ENCODE results near the gene DNAH6. TPM values are rescaled to one million over a fixed set of nuclear protein-coding genes. Genes with fewer than 3 reads are reported as not detected.

The DNAH6 gene
- total and polyA plus RNA-seq, 2 of the 13 experiments (the other 11 are each of a cell fraction or from before 2014, with no cell fraction given), result 0.01 TPM; not detected in 1

- TF ChIP-seq HNF1A (IDR thresholded peaks at IDR 0.05; ENCODE audit: low read depth) (peak; percentile 45; the same call in 1 of the 2 replicates), HNF1A (CRISPR knock-in tag; IDR thresholded peaks at IDR 0.05; ENCODE audit: borderline replicate concordance) (peak; percentile 47; the same call in 1 of the 2 replicates), SMARCC2 (IDR thresholded peaks at IDR 0.05) (no peak), ZNF512B (CRISPR knock-in tag; IDR thresholded peaks at IDR 0.05; ENCODE audit: borderline replicate concordance) (no peak), MAF1 (CRISPR knock-in tag; IDR thresholded peaks at IDR 0.05; ENCODE audit: borderline replicate concordance) (no peak), MIXL1 (CRISPR knock-in tag; IDR thresholded peaks at IDR 0.05) (no peak), ZBTB40 (IDR thresholded peaks at IDR 0.05) (no peak), ZBTB40 (CRISPR knock-in tag; IDR thresholded peaks at IDR 0.05) (no peak), POLR2AphosphoS2 (IDR thresholded peaks at IDR 0.05; ENCODE audit: low read depth, low read length) (no peak), ZNF224 (CRISPR knock-in tag; IDR thresholded peaks at IDR 0.05) (no peak), ZNF317 (CRISPR knock-in tag; IDR thresholded peaks at IDR 0.05) (no peak), ARNT (IDR thresholded peaks at IDR 0.05) (no peak), SAFB2 (CRISPR knock-in tag; IDR thresholded peaks at IDR 0.05; ENCODE audit: borderline replicate concordance, low read depth) (no peak), CC2D1A (CRISPR knock-in tag; IDR thresholded peaks at IDR 0.05) (no peak), ZKSCAN5 (CRISPR knock-in tag; IDR thresholded peaks at IDR 0.05) (no peak), LCORL (IDR thresholded peaks at IDR 0.05) (peak; percentile 85), LCORL (CRISPR knock-in tag; IDR thresholded peaks at IDR 0.05) (no peak)
These were observed 96.8 kb downstream of the DNAH6 start (continued) for GRCh38 chr2:84613082-84613481.
